Kidney (tissue), 14 donors: Measurements from ENCODE around the gene MACROD1. TPM values are rescaled to one million over a fixed set of nuclear protein-coding genes. Genes with fewer than 3 reads are reported as not detected.

Experiments used
- DNase-seq, 5 donors: peaks; one replicate each; pipeline ENCODE4 v3.0.0-alpha.2; 2013 to 2020
- FAIRE-seq: peaks from 2 replicates; lab custom pipeline; 2012; peaks lifted over from hg19 to GRCh38; lab: Jason Lieb, UNC
- H3K27ac ChIP-seq, 2 donors: one replicate each; pipeline ENCODE4 v1.7.0; 2013; ENCODE audit warnings: low read depth in 2 of 2, low read length in 2 of 2, inconsistent platforms in 1 of 2
- H3K27me3 ChIP-seq: one replicate; pipeline ENCODE4 v1.7.1; 2013; ENCODE audit warnings: low read length, inconsistent platforms; ENCODE audit not compliant: control insufficient read depth, insufficient read depth
- H3K36me3 ChIP-seq, 3 donors: one replicate each; pipeline versions ENCODE4 v1.7.0 to v1.7.1; 2013; ENCODE audit warnings: low read length in 3 of 3, control low read depth in 1 of 3, inconsistent platforms in 1 of 3; ENCODE audit not compliant: insufficient read depth in 3 of 3, control insufficient read depth in 2 of 3
- H3K4me1 ChIP-seq, 3 donors: one replicate each; pipeline versions ENCODE4 v1.7.0 to v1.7.1; 2013; ENCODE audit warnings: low read length in 3 of 3, inconsistent platforms in 1 of 3, low read depth in 1 of 3; ENCODE audit not compliant: control insufficient read depth in 2 of 3, insufficient read depth in 2 of 3
- H3K4me3 ChIP-seq, 3 donors: one replicate each; pipeline versions ENCODE4 v1.7.0 to v1.8.1; 2013; ENCODE audit warnings: low read length in 3 of 3, control low read depth in 1 of 3, inconsistent platforms in 1 of 3
- H3K9ac ChIP-seq, 3 donors: one replicate each; pipeline versions ENCODE4 v1.7.0 to v1.7.1; 2013; ENCODE audit warnings: low read length in 3 of 3, control low read depth in 1 of 3, inconsistent platforms in 1 of 3
- H3K9me3 ChIP-seq, 3 donors: one replicate each; pipeline versions ENCODE4 v1.7.0 to v1.7.1; 2013; ENCODE audit warnings: low read length in 3 of 3, control low read depth in 1 of 3, inconsistent platforms in 1 of 3; ENCODE audit not compliant: control insufficient read depth in 2 of 3, insufficient read depth in 1 of 3
- intact Hi-C: fragments of 100-400 bp; cut with DNase I; formaldehyde crosslinking; loops from one replicate; pipeline ENCODE4 v1.11.1; 2022
- polyA plus RNA-seq: library from polyadenylated mRNA; stranded (reverse); fragments of 350-450 nt; fragmentation: Illumina TruSeq; extraction: RNeasy Lipid Tissue Mini Kit (QIAGEN cat#74804); gene quantifications from one replicate; pipeline ENCODE4 v1.2.3, GENCODE V29; 2014; ENCODE audit warnings: low read depth, low replicate concordance; ENCODE audit not compliant: insufficient read depth
- total RNA-seq: library from RNA; stranded (reverse); fragmentation: NEBNext Ultra II Directional; extraction: Animal tissue kit (Norgen Biotek cat#: 25700); gene quantifications from one replicate; pipeline ENCODE4 v1.2.1, GENCODE V29; 2021
- TF ChIP-seq, protein P1 (sequence below): IDR thresholded peaks from 3 replicates; pipeline ENCODE4 v1.5.1; 2012; ENCODE audit warnings: mild to moderate bottlenecking, moderate library complexity, borderline replicate concordance; ENCODE audit not compliant: insufficient read depth; ENCODE audit errors: extremely low read depth
- donor health status: control.
- donor health status: control.
- donor health status: control.
- donor health status: control.
- donor health status: control.
- donor health status: DM: yes; HTN: yes; CAD: no.
- donor health status: Normal renal cell carcinoma (clear cell type).

The MACROD1 gene
- total and polyA plus RNA-seq, 2 donors from 2014 or later, result 27.8 to 176 TPM

DNA sequence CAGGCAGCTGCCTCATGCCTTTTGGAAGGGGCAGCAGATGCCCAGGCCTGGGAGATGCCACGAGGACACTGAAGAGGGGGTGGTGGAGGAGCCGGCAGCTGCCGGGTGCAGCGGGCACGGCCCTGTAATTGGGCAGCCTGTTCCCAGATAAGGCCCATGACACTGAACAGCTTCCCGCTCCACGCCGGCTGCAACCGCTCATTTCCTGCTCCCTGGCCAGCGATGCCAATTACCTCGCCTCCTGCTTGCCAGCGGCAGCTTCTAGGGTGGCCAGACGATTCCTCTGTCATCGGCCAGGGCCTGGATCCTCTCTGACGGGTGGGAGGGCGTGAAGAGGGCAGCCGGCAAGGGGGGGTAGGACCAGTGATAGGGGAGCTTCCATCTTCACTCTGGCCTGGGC lies 107.4 kb downstream of the MACROD1 start:
- Histone ChIP-seq H3K27me3 (no peaks in the 10 kb centered on the region), H3K4me3 (no peak overlapping the region), H3K9ac (no peak overlapping the region), H3K36me3 (no peaks in the 10 kb centered on the region), H3K9me3 (no peaks in the 10 kb centered on the region), H3K27ac (no peak overlapping the region), H3K4me1 (peaks cover 0 to 10% (median 0%) of the 10 kb centered on the region in 3 donors)
- no peak for FAIRE-seq
- intact Hi-C loops, result no loop called here
- TF ChIP-seq, protein P1, sequence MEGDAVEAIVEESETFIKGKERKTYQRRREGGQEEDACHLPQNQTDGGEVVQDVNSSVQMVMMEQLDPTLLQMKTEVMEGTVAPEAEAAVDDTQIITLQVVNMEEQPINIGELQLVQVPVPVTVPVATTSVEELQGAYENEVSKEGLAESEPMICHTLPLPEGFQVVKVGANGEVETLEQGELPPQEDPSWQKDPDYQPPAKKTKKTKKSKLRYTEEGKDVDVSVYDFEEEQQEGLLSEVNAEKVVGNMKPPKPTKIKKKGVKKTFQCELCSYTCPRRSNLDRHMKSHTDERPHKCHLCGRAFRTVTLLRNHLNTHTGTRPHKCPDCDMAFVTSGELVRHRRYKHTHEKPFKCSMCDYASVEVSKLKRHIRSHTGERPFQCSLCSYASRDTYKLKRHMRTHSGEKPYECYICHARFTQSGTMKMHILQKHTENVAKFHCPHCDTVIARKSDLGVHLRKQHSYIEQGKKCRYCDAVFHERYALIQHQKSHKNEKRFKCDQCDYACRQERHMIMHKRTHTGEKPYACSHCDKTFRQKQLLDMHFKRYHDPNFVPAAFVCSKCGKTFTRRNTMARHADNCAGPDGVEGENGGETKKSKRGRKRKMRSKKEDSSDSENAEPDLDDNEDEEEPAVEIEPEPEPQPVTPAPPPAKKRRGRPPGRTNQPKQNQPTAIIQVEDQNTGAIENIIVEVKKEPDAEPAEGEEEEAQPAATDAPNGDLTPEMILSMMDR, result no peak
- DNase-seq, result peak in 1 of 5 donors; percentile 73

DNA sequence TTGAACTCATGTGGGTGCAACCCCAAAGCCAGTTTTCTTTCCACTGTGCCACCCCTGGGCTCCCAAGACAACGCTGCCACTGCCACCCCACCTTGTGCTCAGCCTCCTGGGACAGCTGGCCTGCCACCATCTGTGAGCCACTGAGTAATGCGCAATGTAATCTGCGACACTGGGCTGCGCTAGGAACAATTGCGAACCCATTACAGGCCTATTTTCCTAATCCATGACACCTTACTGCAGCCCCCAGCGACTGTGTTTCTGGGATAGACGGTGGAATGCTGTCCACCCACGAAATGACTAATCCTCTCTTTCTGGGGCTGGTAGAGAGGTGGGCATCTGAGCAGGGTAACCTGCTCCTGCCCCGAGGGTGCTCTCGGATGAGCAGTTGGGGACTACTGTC lies 108.0 kb downstream of the MACROD1 start:
- DNase-seq (no peak), FAIRE-seq (no peak)
- Histone ChIP-seq H3K27me3 (no peaks in the 10 kb centered on the region), H3K4me3 (no peak overlapping the region), H3K36me3 (no peaks in the 10 kb centered on the region), H3K4me1 (peaks cover 0 to 10% (median 0%) of the 10 kb centered on the region in 3 donors), H3K27ac (no peak overlapping the region), H3K9me3 (no peaks in the 10 kb centered on the region), H3K9ac (no peak overlapping the region)
- intact Hi-C loops, result no loop called here
- TF ChIP-seq, protein P1, result no peak

DNA sequence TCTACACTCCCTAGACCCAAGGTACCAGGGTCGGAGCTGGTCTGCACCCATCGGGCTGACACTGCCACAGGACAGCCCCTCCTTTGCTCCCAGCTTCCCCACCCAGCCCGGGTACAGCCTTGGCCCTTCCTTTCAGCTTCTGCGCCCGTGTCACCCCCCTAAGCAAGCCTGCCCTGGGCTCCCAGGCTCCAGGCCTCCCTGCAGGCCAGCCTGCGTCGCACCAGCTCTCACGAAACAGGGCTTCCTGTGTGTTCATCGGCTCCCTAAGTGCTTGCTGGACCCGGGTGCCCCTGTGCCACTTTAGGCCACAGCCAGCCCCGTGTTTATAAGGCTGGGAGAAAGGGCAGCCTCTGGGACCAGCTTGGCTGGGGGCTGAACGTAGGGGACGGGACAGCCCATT lies 109.1 kb downstream of the MACROD1 start:
- TF ChIP-seq, protein P1, result no peak
- Histone ChIP-seq H3K27me3 (no peaks in the 10 kb centered on the region), H3K27ac (no peak overlapping the region), H3K4me1 (peaks cover 0 to 10% (median 0%) of the 10 kb centered on the region in 3 donors), H3K9ac (no peak overlapping the region), H3K36me3 (no peaks in the 10 kb centered on the region), H3K4me3 (no peak overlapping the region), H3K9me3 (no peaks in the 10 kb centered on the region)
- FAIRE-seq, result no peak
- DNase-seq, result no peak
- intact Hi-C loops, result no loop called here

DNA sequence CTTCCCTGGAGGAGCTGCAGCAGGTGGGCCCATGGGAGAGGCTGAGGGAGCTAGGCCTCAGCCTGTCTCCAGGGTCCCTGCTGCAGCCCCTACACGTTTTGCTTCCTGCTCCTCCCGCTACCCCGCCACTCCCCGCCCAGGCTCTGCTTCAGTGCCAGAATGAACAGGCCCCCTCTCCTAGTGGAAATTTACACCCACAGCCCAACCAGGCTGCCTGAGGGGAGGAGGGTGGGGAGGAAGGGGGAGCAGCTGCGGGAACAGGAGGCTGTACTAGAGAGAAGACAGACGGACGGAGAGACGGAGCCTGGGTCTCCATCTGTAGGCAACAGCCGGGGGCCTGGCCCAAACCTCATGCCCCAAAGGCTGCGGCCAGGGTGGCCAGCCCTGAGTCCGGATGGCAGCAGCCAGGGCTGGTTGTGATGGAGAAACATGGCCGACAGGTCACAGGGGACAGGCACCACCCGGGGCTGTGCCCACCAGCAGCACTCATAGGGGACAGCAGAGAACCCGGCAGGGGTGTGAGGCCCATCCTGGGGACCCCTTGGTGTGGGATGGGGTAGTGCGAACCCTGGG lies 109.6 kb downstream of the MACROD1 start:
- Histone ChIP-seq H3K27ac (no peak overlapping the region), H3K27me3 (no peaks in the 10 kb centered on the region)
- intact Hi-C loops, result no loop called here

More for the DNA sequence above, 109.6 kb downstream of the MACROD1 start:
- Histone ChIP-seq H3K36me3 (no peaks in the 10 kb centered on the region), H3K4me3 (no peak overlapping the region), H3K9me3 (no peaks in the 10 kb centered on the region), H3K4me1 (peaks cover 0 to 8% (median 0%) of the 10 kb centered on the region in 3 donors), H3K9ac (no peak overlapping the region)
- no peak for FAIRE-seq
- TF ChIP-seq, protein P1, result no peak
- DNase-seq, result peak in 3 of 5 donors; percentile 38 to 73 (median 54)
